Raji (cell line): ENCODE data around the gene FZR1.
A peak's percentile ranks its signal among the peaks of the same experiment; 100 is the strongest.

ENCODE experiments used
- POLR2A ChIP-seq: IDR thresholded peaks from 2 replicates; pipeline ENCODE4 v1.6.1; 2011; ENCODE audit warnings: low read depth, low read length, control low read depth; ENCODE audit not compliant: insufficient read depth

The FZR1 gene

DNA sequence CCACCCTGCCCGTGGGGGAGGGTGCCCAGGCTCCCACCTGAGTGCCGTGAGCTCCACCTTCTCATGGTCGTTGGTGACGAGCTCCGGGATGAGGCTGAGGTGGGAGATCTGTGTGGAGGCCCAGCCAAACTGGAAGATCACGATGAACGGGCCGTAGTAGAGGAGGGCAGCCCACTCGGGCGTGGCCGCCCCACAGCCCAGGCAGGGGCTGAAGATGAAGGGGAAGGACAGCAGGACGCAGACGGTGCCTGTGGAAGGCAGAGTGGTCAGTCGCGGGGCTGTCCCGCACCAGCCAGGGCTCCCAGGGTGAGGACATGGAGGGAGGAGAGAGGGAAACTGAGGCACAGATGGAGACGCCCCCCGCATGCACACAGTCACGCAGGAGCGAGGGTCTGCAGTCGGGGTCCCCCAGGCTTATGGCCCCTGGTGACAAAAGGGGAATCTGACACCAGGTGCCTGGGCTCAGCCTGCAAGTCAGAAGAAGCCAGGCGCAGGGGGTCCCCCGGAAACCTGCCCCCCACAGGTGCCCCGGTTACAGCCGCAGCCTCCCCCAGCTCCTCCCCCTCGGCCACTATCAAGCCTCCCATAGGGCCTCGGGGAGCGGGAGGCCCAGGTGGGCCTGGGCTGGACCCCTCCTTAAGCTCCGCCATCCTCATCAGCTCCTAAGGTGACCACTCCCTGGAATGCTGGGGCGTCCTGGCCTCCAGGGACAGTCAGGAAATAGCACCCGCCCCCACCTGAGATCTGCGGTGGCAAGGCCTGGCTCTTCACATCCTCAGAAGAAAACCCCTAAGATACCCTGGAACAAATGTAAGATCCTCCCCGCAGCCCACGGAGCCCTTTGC is 45.1 kb downstream of the FZR1 start:
- TF ChIP-seq POLR2A: no peak

DNA sequence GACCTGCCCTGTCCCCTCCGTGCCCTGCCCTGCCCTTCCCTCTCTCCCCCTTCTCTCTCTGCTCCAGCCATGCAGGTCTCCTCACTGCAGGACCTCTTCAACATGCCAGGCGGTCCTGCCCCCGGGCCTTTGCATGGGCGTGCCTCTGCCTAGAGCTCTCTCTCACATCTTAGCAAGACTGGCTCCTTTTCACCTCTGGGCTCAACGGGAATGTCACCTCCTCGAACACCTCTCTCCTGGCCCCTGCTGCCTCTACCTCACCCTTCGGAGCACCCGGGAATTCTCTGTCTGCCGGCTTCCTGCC is 45.6 kb downstream of the FZR1 start:
- TF ChIP-seq POLR2A: no peak

DNA sequence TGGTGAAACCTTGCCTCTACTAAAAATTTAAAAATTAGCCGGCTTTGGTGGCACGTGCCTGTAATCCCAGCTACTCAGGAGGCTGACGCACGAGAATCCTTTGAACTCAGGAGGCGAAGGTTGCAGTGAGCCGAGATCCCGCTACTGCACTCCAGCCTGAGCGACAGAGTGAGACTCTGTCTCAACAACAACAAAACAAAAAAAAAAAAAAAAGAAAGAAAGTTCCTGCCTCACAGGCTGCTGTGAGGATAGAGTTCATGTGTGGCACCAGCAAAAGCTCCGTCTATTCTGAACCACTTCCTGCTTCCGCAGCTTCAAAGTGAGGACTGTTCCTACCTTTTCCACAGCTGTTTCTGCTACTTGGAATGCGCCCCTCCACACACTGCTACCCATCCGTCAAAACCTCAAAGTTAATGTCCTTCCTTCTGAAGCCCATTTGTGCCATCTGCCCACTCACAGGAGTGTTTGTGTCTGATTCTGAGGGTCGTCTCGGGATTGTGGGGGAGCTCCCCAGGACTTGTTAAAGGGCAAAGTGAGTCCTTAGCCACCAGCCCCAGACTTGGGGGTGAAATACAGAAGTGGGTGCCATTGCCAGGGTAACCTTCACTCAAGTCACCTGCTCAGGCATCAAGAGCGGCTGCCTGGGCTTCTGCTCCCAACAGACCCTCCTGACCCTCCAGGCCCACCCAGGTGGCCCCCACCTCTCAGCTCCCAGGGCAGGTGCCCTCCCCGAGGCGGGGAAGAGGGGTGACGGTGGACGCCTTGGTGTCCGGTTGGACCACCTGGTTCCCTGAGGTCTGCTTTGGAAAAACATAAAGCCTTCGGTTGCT is 48.4 kb downstream of the FZR1 start:
- no peak for TF ChIP-seq POLR2A

DNA sequence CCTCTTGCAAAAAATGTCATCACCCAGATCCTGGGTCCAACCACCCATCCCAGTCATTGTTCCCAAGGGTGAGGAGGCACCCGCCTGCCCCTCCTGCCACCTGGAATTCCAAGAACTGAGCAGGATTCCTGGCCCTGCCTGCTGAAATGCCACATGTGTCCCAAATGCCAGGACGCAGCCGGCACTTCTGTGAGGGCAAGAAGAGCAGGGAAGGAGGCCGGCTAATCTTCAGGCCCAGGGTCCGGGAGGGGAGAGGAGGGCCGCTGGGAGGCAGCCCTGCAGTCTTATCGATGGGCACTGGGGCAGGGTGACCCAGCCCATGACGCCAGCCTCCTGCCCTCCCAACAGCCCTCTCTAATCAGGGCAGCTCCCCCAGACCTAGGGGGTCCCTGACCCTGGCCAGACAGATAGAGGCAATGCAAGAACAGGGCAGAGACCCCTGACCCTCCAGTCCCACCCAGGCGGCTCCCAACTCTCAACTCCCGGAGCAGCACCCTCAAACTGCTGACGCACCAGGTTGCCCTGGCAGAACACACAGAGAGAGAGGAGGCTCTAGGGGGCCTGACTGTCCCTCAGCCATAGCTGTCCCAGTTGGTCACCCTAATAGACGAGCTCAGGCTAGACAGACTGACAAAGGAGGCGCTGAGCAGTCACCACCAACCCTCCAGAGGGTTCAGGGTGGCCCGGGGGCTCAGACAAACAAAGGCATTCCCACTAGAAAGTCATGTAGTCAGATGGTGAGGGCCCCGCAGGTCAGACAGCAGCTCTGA is 49.7 kb downstream of the FZR1 start:
- no peak for TF ChIP-seq POLR2A

DNA sequence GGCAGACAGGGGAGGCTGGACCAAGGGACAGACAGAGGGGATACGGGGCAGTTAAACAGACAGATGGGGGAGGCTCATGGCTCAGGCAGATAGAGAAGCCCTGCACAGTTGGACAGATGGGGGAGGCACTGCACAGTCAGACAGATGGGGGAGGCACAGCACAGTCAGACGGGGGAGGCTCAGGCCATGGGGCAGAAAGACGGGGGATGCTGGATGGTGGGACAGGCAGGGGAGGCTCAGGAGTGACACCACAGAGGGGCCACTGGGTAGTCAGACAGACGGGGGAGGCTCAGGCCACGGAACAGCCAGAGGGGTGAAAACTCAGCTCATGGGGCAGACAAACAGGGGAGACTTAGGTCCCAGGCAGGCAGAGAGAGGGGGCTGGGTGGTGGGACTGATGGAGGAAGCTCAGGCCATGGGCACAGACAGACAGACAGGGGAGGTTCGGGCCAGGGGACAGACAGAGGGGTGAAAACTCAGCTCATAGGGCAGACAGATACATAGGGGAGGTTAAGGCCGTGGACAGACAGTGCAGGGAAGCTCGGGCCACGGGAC is 50.4 kb downstream of the FZR1 start:
- TF ChIP-seq POLR2A: no peak

DNA sequence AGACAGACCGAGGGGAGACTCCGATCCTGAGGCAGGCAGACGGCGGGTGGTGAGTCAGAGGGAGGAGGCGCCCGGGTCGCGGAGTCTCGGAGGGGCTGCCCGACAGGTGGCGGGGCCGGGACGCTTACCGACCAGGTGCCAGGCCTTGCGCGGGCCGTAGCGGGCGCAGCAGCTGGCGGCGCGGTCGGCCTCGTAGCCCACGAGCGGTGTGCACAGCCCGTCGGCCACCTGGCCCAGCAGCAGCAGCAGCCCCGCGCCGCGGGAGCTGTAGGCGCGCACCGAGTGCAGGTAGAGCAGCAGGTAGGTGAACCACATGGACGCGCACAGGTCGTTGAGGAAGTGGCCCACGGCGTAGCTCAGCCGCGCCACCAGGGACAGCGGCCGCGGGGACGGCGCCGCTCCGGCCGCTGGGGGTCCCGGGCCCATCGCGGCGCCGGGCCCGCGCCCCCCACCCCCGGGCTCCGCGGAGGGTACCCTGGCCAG is 50.9 kb downstream of the FZR1 start:
- no peak; the same call in 1 of the 2 replicates for TF ChIP-seq POLR2A

DNA sequence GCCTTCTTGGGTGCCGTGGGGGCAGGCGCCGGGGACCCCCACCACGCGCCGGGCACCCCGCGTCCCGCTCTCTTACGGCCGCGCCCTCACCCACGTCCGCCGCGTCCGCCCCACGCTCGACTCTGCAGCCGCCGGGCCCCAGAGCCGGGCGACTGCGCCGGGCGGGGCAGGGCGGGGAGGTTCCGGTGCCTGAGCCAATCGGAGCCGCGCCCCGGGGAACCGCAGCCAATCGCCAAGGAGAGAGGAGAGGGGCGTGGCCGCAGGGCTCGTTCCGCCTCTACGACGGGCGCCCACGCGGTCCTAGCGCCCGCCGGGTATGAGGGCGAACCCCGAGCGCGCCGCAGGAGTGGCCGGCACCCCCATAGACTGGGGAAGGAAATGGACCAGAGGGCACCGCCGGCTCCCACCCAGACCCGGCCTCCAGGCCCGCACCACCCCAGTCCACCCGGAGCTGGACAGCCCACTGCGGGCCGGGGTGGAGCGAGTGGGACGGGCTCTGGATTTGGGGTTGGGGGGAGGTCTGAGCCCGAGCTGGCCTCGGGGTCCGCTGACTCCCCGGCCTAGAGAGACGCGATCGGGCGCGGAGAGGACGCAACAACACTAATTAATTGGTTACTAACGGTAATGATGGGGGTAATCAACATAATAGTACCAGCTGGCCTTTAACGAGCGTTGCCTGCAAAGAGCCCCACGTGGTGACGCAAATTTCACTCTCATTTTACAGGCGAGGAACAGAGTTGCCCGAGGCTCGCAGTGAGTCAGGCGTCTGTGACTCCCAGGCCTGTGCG is 51.5 kb downstream of the FZR1 start, which contains the start of gene MFSD12:
Gene MFSD12, minus strand, starts transcription at position 126 of the 788 bp plus-strand sequence. CDS start 183 bp downstream, outside the sequence.
- peak; percentile 67 for TF ChIP-seq POLR2A

DNA sequence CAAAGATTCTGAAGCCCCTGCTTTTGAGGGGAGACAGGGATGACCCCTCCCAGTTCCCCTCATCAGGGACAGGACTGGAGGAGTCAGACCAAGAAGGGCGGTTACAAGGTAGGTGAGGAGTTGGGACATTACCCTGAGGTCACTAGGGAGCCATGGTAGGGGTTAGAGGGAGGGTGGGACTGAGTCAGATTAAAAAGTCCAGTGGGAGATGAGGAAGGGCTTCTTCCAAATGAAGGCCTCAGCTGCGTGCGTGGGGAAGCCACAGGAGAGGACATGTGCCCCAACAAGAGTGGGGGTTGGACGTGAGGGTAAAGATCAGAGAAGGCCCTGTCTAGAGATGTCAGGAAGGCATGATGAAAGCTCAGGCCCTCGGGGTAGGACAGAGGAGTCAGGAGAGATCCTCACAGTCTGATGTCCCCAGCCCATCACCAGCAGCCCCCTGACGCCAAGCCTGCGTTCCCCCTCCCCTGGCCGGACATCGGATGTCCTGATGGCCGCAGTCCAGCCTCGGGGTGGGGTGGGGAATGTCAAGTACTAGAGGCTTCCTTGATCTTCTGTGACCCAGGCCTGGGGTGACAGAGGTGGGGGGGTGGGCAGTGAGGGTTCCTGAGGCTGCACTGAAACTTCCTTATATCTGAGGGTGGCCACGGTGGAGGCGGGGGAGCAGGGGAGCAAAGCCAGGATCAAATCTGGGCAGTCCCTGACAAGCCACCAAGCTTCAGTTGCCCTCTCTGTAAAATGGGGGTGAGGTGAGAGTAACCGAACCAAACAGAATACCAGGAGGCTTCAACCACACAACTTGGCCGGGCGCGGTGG is 57.8 kb downstream of the FZR1 start:
- no peak for TF ChIP-seq POLR2A

DNA sequence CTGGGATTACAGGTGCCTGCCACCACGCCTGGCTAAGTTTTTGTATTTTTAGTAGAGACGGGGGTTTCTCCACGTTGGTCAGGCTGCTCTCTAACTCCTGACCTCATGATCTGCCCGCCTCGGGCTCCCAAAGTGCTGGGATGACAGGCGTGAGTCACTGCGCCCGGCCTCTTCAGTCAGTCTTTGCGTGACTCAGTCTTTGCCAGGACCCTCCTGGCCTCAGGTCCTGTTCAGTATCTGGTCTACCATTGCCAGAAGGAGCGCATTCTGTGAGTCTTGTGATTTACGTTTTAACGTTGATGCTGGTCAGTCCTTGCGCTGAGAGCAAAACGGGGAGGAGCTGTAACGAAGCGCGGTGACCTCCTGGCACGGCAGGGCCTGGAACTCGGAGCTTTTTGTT is 59.0 kb downstream of the FZR1 start:
- TF ChIP-seq POLR2A: no peak

DNA sequence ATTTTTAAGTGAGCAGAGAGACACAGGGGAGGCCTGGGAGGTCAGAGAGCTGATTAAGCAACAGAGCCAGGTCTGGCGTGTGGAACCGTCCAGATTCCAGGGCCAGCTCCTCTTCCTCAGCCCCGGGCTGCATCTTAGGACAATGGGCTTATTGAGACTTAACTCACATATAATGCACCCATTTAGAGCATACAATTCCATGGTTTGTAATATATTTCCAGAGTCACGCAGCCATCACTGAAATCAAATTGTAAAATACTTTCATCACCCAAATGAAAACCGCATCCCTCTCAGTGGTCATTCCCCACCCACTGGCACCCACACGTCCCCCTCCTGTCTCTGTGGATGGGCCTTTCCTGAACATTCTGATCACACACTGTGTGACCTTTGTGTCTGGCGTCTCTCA is 64.5 kb downstream of the FZR1 start:
- no peak for TF ChIP-seq POLR2A

DNA sequence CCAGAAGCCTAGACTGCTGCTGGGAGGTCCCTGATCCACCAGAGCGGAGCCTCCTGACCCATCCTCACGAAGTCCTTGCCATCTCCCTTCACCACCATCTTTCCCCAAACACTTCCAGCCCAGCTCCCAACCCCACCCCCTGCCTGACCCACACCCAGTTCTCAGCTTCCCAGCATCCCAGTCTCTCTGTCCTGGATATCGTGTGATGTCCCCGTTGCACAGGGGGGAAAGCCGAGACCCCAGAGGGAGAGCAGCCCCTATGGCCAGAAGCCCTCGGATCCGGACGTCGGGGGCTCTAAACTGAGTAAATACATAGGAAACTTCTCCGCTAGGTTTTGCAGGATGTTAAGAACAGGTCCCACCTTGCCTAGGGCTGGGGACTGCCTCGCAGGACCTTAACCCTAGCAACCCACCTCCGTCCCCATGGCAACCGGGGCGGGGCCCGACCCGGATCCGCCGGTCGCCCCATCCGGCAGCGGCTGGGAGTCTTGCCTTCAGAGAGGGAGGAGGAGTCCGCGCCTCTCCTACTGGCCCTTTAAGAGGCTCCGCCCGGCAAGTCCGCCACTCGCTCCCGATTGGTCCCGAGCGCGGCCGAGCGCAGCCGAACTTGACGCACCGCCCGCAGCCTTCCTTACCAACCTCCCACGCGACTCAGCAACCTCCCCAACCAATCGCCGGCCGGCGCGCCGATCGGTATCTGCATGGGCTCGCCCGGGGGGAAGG is 66.2 kb downstream of the FZR1 start:
- no peak for TF ChIP-seq POLR2A

DNA sequence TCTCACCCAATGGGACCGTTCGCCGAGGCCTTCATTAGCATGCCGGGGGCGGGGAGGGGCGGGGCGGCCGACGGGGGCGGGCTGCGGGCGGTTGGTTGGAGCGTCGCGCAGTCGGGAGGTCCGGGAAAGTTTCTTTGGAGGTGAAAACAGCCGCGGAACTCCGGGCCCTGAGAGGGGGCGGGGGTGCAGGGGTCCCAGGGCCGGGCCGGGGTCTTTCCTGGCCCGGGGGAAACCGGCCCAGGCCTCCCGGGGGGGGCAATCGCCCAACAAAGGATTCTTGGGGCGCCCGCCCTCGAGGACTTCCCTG is 66.7 kb downstream of the FZR1 start, which contains the start of gene HMG20B:
Gene HMG20B, plus strand, starts transcription at position 90 of the 307 bp plus-strand sequence. CDS start 366 bp downstream, outside the sequence.
- 0 out of 2 replicates have a peak, but pooled peaks have one; percentile 27 for TF ChIP-seq POLR2A
